Fibroblast of mammary gland (primary cell): ENCODE measurements around the gene CNMD.
"Not testable (repeated sequence)": the region's sequence is repeated elsewhere in the genome, so short reads cannot be mapped to it uniquely, and the experiment has no call there.

Source experiments
- DNase-seq: peaks from one replicate; pipeline ENCODE4 v3.0.0-alpha.2; 2010; ENCODE audit warnings: low read depth
- H3K4me3 ChIP-seq: 2 replicates; pipeline ENCODE4 v1.5.1; 2011; ENCODE audit warnings: low read depth, mild to moderate bottlenecking, low read length, moderate library complexity; ENCODE audit not compliant: control insufficient read depth
- CTCF ChIP-seq: conservative IDR thresholded peaks from 2 replicates; pipeline ENCODE4 v1.5.1; 2011; ENCODE audit warnings: low read depth, low read length, inconsistent platforms; ENCODE audit not compliant: control insufficient read depth, insufficient read depth

Gene CNMD

GRCh38 chr13:52706081-52706480 is 33.5 kb downstream of the CNMD start:
- H3K4me3 ChIP-seq, result no peak overlapping the region
- no peak for TF ChIP-seq CTCF
- no peak for DNase-seq

GRCh38 chr13:52703482-52703881 is 36.1 kb downstream of the CNMD start:
- no peak for TF ChIP-seq CTCF
- no peak for DNase-seq
- no peak overlapping the region for H3K4me3 ChIP-seq

- no peak for DNase-seq
- H3K4me3 ChIP-seq, result no peak overlapping the region
- no peak for TF ChIP-seq CTCF
Measured at GRCh38 chr13:52701728-52702465, 37.7 kb downstream of the CNMD start.

GRCh38 chr13:52696566-52696965 is 43.1 kb downstream of the CNMD start:
- DNase-seq, result no peak
- TF ChIP-seq CTCF, result no peak
- no peak overlapping the region for H3K4me3 ChIP-seq

GRCh38 chr13:52695856-52696255 is 43.8 kb downstream of the CNMD start:
- DNase-seq, result peak; percentile 84
- no peak for TF ChIP-seq CTCF
- no peak overlapping the region for H3K4me3 ChIP-seq

GRCh38 chr13:52686376-52686775 is 53.2 kb downstream of the CNMD start:
- DNase-seq, result no peak
- no peak for TF ChIP-seq CTCF
- no peak overlapping the region for H3K4me3 ChIP-seq

- H3K4me3 ChIP-seq, DNase-seq: not testable (repeated sequence)
Measured at GRCh38 chr13:52685806-52686205, 53.8 kb downstream of the CNMD start.
